Neural cell (in vitro differentiated cells): ENCODE results near the gene CDC37. TPM values are rescaled to one million over a fixed set of nuclear protein-coding genes. Genes with fewer than 3 reads are reported as not detected.
A peak's percentile ranks its signal among the peaks of the same experiment; 100 is the strongest.
"Not testable (repeated sequence)": the region's sequence is repeated elsewhere in the genome, so short reads cannot be mapped to it uniquely, and the experiment has no call there.

ENCODE experiments used
- H2AFZ ChIP-seq: fragments of 200-600, 300-800 bp; sonication (generic), shearing (Covaris generic); 2 replicates; pipeline ENCODE4 v1.6.0; 2014; ENCODE audit warnings: low read depth, mild to moderate bottlenecking, antibody characterized with exemption, low read length, moderate library complexity
- H3F3A ChIP-seq: fragments of 200-600 bp; shearing (Covaris generic); 2 replicates; pipeline ENCODE4 v1.6.1; 2016; ENCODE audit warnings: mild to moderate bottlenecking, moderate library complexity, mixed read lengths, antibody characterized with exemption, low read length; ENCODE audit not compliant: insufficient read depth, poor library complexity, severe bottlenecking
- H3K27ac ChIP-seq: fragments of 200-600, 300-800 bp; sonication (generic), shearing (Covaris generic); 2 replicates; pipeline ENCODE4 v1.5.1; 2014; ENCODE audit warnings: mild to moderate bottlenecking, low read length, moderate library complexity
- H3K27me3 ChIP-seq: fragments of 300-800, 200-600 bp; sonication (generic), shearing (Covaris generic); 2 replicates; pipeline ENCODE4 v1.6.0; 2014; ENCODE audit warnings: mild to moderate bottlenecking, low read depth, low read length, moderate library complexity; ENCODE audit not compliant: insufficient read depth
- H3K36me3 ChIP-seq: fragments of 300-800, 200-600 bp; sonication (generic), shearing (Covaris generic); 2 replicates; pipeline ENCODE4 v1.5.1; 2014; ENCODE audit warnings: mild to moderate bottlenecking, antibody characterized with exemption, low read length, moderate library complexity; ENCODE audit not compliant: insufficient read depth
- H3K4me2 ChIP-seq: fragments of 300-800, 200-600 bp; sonication (generic), shearing (Covaris generic); 2 replicates; pipeline ENCODE4 v1.6.0; 2014; ENCODE audit warnings: mild to moderate bottlenecking, low read length
- H3K4me3 ChIP-seq: fragments of 300-800, 200-600 bp; sonication (generic), shearing (Covaris generic); 2 replicates; pipeline ENCODE4 v1.5.1; 2014; ENCODE audit warnings: mild to moderate bottlenecking, low read length, moderate library complexity
- H3K79me2 ChIP-seq: fragments of 200-600 bp; shearing (Covaris generic); replicated peaks from 2 replicates; pipeline ENCODE4 v1.6.0; 2014; ENCODE audit warnings: mild to moderate bottlenecking, low read length, moderate library complexity; ENCODE audit not compliant: insufficient read depth
- H3K9ac ChIP-seq: fragments of 300-800, 200-600 bp; sonication (generic), shearing (Covaris generic); 2 replicates; pipeline ENCODE4 v1.6.1; 2016; ENCODE audit warnings: mild to moderate bottlenecking, low read length, mixed read lengths
- H3K9me2 ChIP-seq: fragments of 200-600 bp; shearing (Covaris generic); 2 replicates; pipeline ENCODE4 v1.6.1; 2016; ENCODE audit warnings: mild to moderate bottlenecking, low read length, mixed read lengths; ENCODE audit not compliant: insufficient read depth
- H3K9me3 ChIP-seq: fragments of 200-600, 300-800 bp; sonication (generic), shearing (Covaris generic); 2 replicates; pipeline ENCODE4 v1.6.1; 2016; ENCODE audit warnings: mild to moderate bottlenecking, mixed run types, low read length, moderate library complexity, mixed read lengths
- H4K20me1 ChIP-seq: fragments of 200-600 bp; shearing (Covaris generic); 2 replicates; pipeline ENCODE4 v1.6.1; 2016; ENCODE audit warnings: mild to moderate bottlenecking, mixed run types; ENCODE audit not compliant: insufficient read depth
- CTCF ChIP-seq: fragments of 450-650 bp; IDR thresholded peaks from 2 replicates; pipeline ENCODE4 v1.5.1; 2014; ENCODE audit warnings: antibody characterized with exemption, mild to moderate bottlenecking, moderate library complexity; ENCODE audit not compliant: poor library complexity, severe bottlenecking
- EP300 ChIP-seq: fragments of 450-650 bp; conservative IDR thresholded peaks from 2 replicates; pipeline ENCODE4 v1.6.1; 2014; ENCODE audit warnings: antibody characterized with exemption, mild to moderate bottlenecking, moderate library complexity; ENCODE audit not compliant: poor library complexity, severe bottlenecking
- EZH2 ChIP-seq: fragments of 200-600, 300-800 bp; shearing (Covaris generic), sonication (generic); IDR thresholded peaks from 2 replicates; pipeline ENCODE4 v1.6.1; 2014; ENCODE audit warnings: antibody characterized with exemption, low read length, borderline replicate concordance, mild to moderate bottlenecking; ENCODE audit not compliant: insufficient read depth, poor library complexity, severe bottlenecking
- MXI1 ChIP-seq: fragments of 450-650 bp; conservative IDR thresholded peaks from 2 replicates; pipeline ENCODE4 v1.6.1; 2014; ENCODE audit warnings: antibody characterized with exemption, mild to moderate bottlenecking; ENCODE audit not compliant: poor library complexity, severe bottlenecking
- RAD21 ChIP-seq: fragments of 450-650 bp; conservative IDR thresholded peaks from 2 replicates; pipeline ENCODE4 v1.6.1; 2014; ENCODE audit warnings: antibody characterized with exemption, mild to moderate bottlenecking, moderate library complexity
- REST ChIP-seq: IDR thresholded peaks from 2 replicates; pipeline ENCODE4 v1.6.1; 2012; ENCODE audit warnings: borderline replicate concordance
- SMC3 ChIP-seq: fragments of 450-650 bp; conservative IDR thresholded peaks from 2 replicates; pipeline ENCODE4 v1.6.1; 2014; ENCODE audit warnings: antibody characterized with exemption, mild to moderate bottlenecking, moderate library complexity; ENCODE audit not compliant: poor library complexity
- TAF1 ChIP-seq: IDR thresholded peaks from 2 replicates; pipeline ENCODE4 v1.6.1; 2012; ENCODE audit warnings: low read depth
- polyA plus RNA-seq: library from polyadenylated mRNA; depleted of rRNA; stranded (reverse); fragments of >200 nt; gene quantifications from 2 replicates; pipeline ENCODE4 v1.2.3, GENCODE V29; 2014

CDC37 gene
- polyA plus RNA-seq, 1 donor from 2014 or later, result 359 TPM

GRCh38 chr19:10402441-10403038 lies 802 bp downstream of the CDC37 start:
- no peak for TF ChIP-seq EP300
- TF ChIP-seq EZH2, result no peak
- no peak for TF ChIP-seq TAF1
- TF ChIP-seq MXI1, result no peak
- TF ChIP-seq REST, result no peak
- H3K79me2 ChIP-seq, result peaks cover 24% of the 10 kb centered on the region
- no peaks in the 10 kb centered on the region for H3F3A ChIP-seq
- peak overlapping the region; percentile 99 for H3K4me3 ChIP-seq
- no peaks in the 10 kb centered on the region for H3K36me3 ChIP-seq
- H2AFZ ChIP-seq, result peak overlapping the region; percentile 45
- no peaks in the 10 kb centered on the region for H3K9me2 ChIP-seq
- H3K4me2 ChIP-seq, result peak overlapping the region; percentile 87
- H3K27ac ChIP-seq, result no peak overlapping the region
- H3K9ac ChIP-seq, result peak overlapping the region; percentile 97
- H3K9me3 ChIP-seq, result no peaks in the 10 kb centered on the region
- no peaks in the 10 kb centered on the region for H4K20me1 ChIP-seq
- no peaks in the 10 kb centered on the region for H3K27me3 ChIP-seq

GRCh38 chr19:10399878-10400277 lies 3.5 kb downstream of the CDC37 start:
- no peaks in the 10 kb centered on the region for H3K36me3 ChIP-seq
- no peaks in the 10 kb centered on the region for H3F3A ChIP-seq
- no peaks in the 10 kb centered on the region for H3K9me2 ChIP-seq
- H3K27ac ChIP-seq, result no peak overlapping the region
- no peaks in the 10 kb centered on the region for H3K9me3 ChIP-seq
- no peak overlapping the region for H2AFZ ChIP-seq
- H3K27me3 ChIP-seq, result no peaks in the 10 kb centered on the region
- H3K9ac ChIP-seq, result no peak overlapping the region
- no peaks in the 10 kb centered on the region for H4K20me1 ChIP-seq
- no peak overlapping the region for H3K4me2 ChIP-seq
- no peak overlapping the region for H3K4me3 ChIP-seq
- H3K79me2 ChIP-seq, result peaks cover 24% of the 10 kb centered on the region
- no peak for TF ChIP-seq SMC3
- TF ChIP-seq RAD21, result no peak
- TF ChIP-seq CTCF, result no peak
- TF ChIP-seq EP300, result no peak
- TF ChIP-seq REST, result no peak
- no peak for TF ChIP-seq MXI1
- no peak for TF ChIP-seq EZH2

- not testable (repeated sequence) for H3K4me3 ChIP-seq, H3K27ac ChIP-seq, H3K9ac ChIP-seq, H4K20me1 ChIP-seq, H3K9me3 ChIP-seq, H3K27me3 ChIP-seq, H2AFZ ChIP-seq, H3F3A ChIP-seq, H3K4me2 ChIP-seq, H3K9me2 ChIP-seq, H3K36me3 ChIP-seq
- H3K79me2 ChIP-seq, result peaks cover 24% of the 10 kb centered on the region
Observed at GRCh38 chr19:10399340-10399739, 4.0 kb downstream of the CDC37 start.
